WTC11 (cell line): ENCODE measurements around the gene SULT6B1. TPM values are rescaled to one million over a fixed set of nuclear protein-coding genes. Genes with fewer than 3 reads are reported as not detected.

Experiments
- ATAC-seq: fragments of 200-7000 bp; cut with Tn5 transposase; 2 replicates; pipeline ENCODE4 v1.10.0; 2021; ENCODE audit warnings: mild to moderate bottlenecking, moderate library complexity
- CTCF ChIA-PET: fragments of 300-600 bp; sonication (Branson Sonifier 250); formaldehyde crosslinking; loops from one replicate; lab custom pipeline; 2021; ENCODE audit warnings: antibody characterized with exemption; lab: Charles Lee
- POLR2A ChIA-PET: fragments of 350-600 bp; sonication (Branson Sonifier 250); formaldehyde crosslinking; loops from one replicate; lab custom pipeline; 2021; ENCODE audit warnings: antibody characterized with exemption; lab: Charles Lee
- DNase-seq: peaks from one replicate; pipeline ENCODE4 v3.0.0; 2021; ENCODE audit warnings: low spot score
- H3K27ac Mint-ChIP-seq: 2 replicates; pipeline ENCODE4 v1.8.0; 2021; ENCODE audit warnings: mixed read lengths
- H3K27me3 Mint-ChIP-seq: 2 replicates; pipeline ENCODE4 v1.8.0; 2021; ENCODE audit warnings: low read depth, mild to moderate bottlenecking, moderate library complexity, mixed read lengths
- H3K36me3 Mint-ChIP-seq: 2 replicates; pipeline ENCODE4 v1.8.0; 2021; ENCODE audit warnings: mixed read lengths
- H3K4me1 Mint-ChIP-seq: 2 replicates; pipeline ENCODE4 v1.8.0; 2022; ENCODE audit warnings: mixed read lengths
- H3K4me3 Mint-ChIP-seq: 2 replicates; pipeline ENCODE4 v1.8.0; 2021; ENCODE audit warnings: mild to moderate bottlenecking, moderate library complexity, mixed read lengths
- H3K9me3 Mint-ChIP-seq: 2 replicates; pipeline ENCODE4 v1.8.0; 2021; ENCODE audit warnings: mixed read lengths
- ATF1 ChIP-seq: sonication (generic); formaldehyde crosslinking; IDR thresholded peaks from 2 replicates; pipeline ENCODE4 v1.8.1; 2023; ENCODE audit warnings: mild to moderate bottlenecking, moderate library complexity, missing genetic modification reagents
- CBFB ChIP-seq: sonication (generic); formaldehyde crosslinking; IDR thresholded peaks from 2 replicates; pipeline ENCODE4 v1.8.1; 2022; ENCODE audit warnings: mild to moderate bottlenecking, low read depth, missing genetic modification reagents
- ELF4 ChIP-seq: sonication (generic); formaldehyde crosslinking; IDR thresholded peaks from 2 replicates; pipeline ENCODE4 v1.8.1; 2022; ENCODE audit warnings: low read depth, mild to moderate bottlenecking, moderate library complexity, missing genetic modification reagents
- FOXK1 ChIP-seq: sonication (generic); formaldehyde crosslinking; IDR thresholded peaks from 2 replicates; pipeline ENCODE4 v1.8.0; 2022; ENCODE audit warnings: mild to moderate bottlenecking, moderate library complexity, missing genetic modification reagents
- GABPB1 ChIP-seq: sonication (generic); formaldehyde crosslinking; IDR thresholded peaks from 2 replicates; pipeline ENCODE4 v1.8.1; 2023; ENCODE audit warnings: mild to moderate bottlenecking, missing genetic modification reagents
- GRHL2 ChIP-seq: fragments of 250-450 bp; sonication (Bioruptor Pico); IDR thresholded peaks from 2 replicates; pipeline ENCODE4 v1.8.0; 2022; ENCODE audit warnings: mild to moderate bottlenecking, moderate library complexity; ENCODE audit not compliant: insufficient replicate concordance, severe bottlenecking
- GTF2I ChIP-seq: fragments of 250-450 bp; sonication (Bioruptor Pico); conservative IDR thresholded peaks from 2 replicates; pipeline ENCODE4 v1.4.0; 2021; ENCODE audit warnings: mild to moderate bottlenecking
- HMGA2 ChIP-seq: fragments of 250-450 bp; sonication (Bioruptor Pico); IDR thresholded peaks from 2 replicates; pipeline ENCODE4 v1.4.0; 2021; ENCODE audit warnings: mild to moderate bottlenecking, moderate library complexity
- MYBL2 ChIP-seq: sonication (generic); formaldehyde crosslinking; IDR thresholded peaks from 2 replicates; pipeline ENCODE4 v1.8.1; 2023; ENCODE audit warnings: mild to moderate bottlenecking, moderate library complexity, missing genetic modification reagents
- NR1H2 ChIP-seq: sonication (generic); formaldehyde crosslinking; IDR thresholded peaks from 2 replicates; pipeline ENCODE4 v1.9.0; 2021; ENCODE audit warnings: mild to moderate bottlenecking, moderate library complexity, missing genetic modification reagents
- OVOL2 ChIP-seq: fragments of 250-450 bp; sonication (Bioruptor Pico); IDR thresholded peaks from 2 replicates; pipeline ENCODE4 v1.9.0; 2021; ENCODE audit warnings: mild to moderate bottlenecking, borderline replicate concordance
- TCF7 ChIP-seq: sonication (generic); formaldehyde crosslinking; IDR thresholded peaks from 2 replicates; pipeline ENCODE4 v1.8.0; 2022; ENCODE audit warnings: mild to moderate bottlenecking, low read depth, missing genetic modification reagents, moderate library complexity
- ZBTB21 ChIP-seq: sonication (generic); formaldehyde crosslinking; IDR thresholded peaks from 2 replicates; pipeline ENCODE4 v1.8.1; 2023; ENCODE audit warnings: mild to moderate bottlenecking, missing genetic modification reagents, borderline replicate concordance
- ZNF138 ChIP-seq: sonication (generic); formaldehyde crosslinking; conservative IDR thresholded peaks from 2 replicates; pipeline ENCODE4 v1.8.1; 2022; ENCODE audit warnings: mild to moderate bottlenecking, moderate library complexity, missing genetic modification reagents
- ZNF263 ChIP-seq: sonication (generic); formaldehyde crosslinking; IDR thresholded peaks from 2 replicates; pipeline ENCODE4 v1.8.1; 2022; ENCODE audit warnings: low read depth, mild to moderate bottlenecking, moderate library complexity, missing genetic modification reagents
- ZNF671 ChIP-seq: fragments of 250-450 bp; sonication (Bioruptor Pico); IDR thresholded peaks from 2 replicates; pipeline ENCODE4 v1.8.0; 2021; ENCODE audit warnings: mild to moderate bottlenecking
- total RNA-seq: library from RNA; stranded (reverse); gene quantifications from 3 replicates; pipeline ENCODE4 v1.2.3, GENCODE V29; 2021
- TF ChIP-seq, protein P1 (sequence below): sonication (generic); formaldehyde crosslinking; IDR thresholded peaks from 2 replicates; pipeline ENCODE4 v1.8.1; 2023; ENCODE audit warnings: mild to moderate bottlenecking, missing genetic modification reagents
- TF ChIP-seq, protein P2 (sequence below): fragments of 250-450 bp; sonication (Bioruptor Pico); IDR thresholded peaks from 2 replicates; pipeline ENCODE4 v1.9.0; 2021; ENCODE audit warnings: moderate library complexity, mild to moderate bottlenecking, inconsistent platforms, borderline replicate concordance
- TF ChIP-seq, protein P3 (sequence below): sonication (generic); formaldehyde crosslinking; IDR thresholded peaks from 2 replicates; pipeline ENCODE4 v1.8.1; 2023; ENCODE audit warnings: mild to moderate bottlenecking, missing genetic modification reagents
- TF ChIP-seq, protein P4 (sequence below): sonication (generic); formaldehyde crosslinking; IDR thresholded peaks from 2 replicates; pipeline ENCODE4 v1.8.0; 2022; ENCODE audit warnings: mild to moderate bottlenecking, missing genetic modification reagents
- TF ChIP-seq, protein P5 (sequence below): sonication (generic); formaldehyde crosslinking; conservative IDR thresholded peaks from 2 replicates; pipeline ENCODE4 v1.8.1; 2022; ENCODE audit warnings: mild to moderate bottlenecking, missing genetic modification reagents
- TF ChIP-seq, protein P6 (sequence below): sonication (generic); formaldehyde crosslinking; IDR thresholded peaks from 2 replicates; pipeline ENCODE4 v1.8.0; 2023; ENCODE audit warnings: missing genetic modification reagents, mild to moderate bottlenecking, borderline replicate concordance
- TF ChIP-seq, protein P7 (sequence below): fragments of 250-450 bp; sonication (Bioruptor Pico); IDR thresholded peaks from 2 replicates; pipeline ENCODE4 v1.8.0; 2021; ENCODE audit warnings: mild to moderate bottlenecking

The SULT6B1 gene
- total RNA-seq, 1 experiment from 2014 or later, result not detected

DNA sequence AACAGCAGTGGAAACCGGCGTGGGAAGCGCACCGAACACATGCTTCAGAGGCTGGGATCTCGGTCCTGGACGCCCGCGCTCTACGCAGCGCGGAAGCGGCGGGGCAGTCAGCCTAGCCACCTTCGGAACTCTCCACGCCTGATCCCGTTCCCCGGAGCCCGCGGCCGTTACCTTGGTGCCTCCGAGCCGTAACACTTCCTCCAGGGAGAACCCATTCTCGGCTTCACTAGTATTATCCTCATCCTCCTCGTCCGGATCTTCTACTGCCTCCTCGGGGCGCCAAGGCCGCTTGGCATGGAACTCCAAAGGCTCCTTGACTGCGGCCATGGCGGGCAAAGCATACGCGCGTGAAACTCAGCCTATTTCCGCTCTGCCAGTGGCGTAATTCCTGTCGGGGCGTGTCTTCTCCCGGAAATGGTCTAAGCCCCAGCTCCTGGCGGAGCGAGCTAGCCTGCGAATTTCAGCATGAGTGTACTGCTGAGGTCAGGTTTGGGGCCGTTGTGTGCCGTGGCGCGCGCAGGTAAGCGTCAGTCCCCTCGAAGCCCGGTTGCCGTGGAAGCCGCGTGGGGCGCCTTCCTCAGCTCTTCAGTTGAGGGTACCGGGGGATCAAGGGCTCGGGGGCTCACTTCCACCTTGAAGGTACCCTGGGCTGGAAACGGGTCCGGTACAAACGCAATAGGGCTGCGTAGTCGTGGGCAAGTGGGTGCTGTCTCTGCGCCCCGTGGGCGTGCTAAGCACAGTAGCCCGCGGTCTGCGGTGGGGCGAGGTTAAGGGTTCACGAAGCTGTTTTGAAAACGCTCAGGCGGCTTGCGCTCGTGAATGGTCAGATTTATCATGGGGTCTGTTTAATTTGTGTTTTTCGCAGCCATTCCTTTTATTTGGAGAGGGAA is 43.0 kb upstream of the SULT6B1 start, which contains the start of the genes CEBPZ and NDUFAF7 (continued):
- TF ChIP-seq, protein P1, sequence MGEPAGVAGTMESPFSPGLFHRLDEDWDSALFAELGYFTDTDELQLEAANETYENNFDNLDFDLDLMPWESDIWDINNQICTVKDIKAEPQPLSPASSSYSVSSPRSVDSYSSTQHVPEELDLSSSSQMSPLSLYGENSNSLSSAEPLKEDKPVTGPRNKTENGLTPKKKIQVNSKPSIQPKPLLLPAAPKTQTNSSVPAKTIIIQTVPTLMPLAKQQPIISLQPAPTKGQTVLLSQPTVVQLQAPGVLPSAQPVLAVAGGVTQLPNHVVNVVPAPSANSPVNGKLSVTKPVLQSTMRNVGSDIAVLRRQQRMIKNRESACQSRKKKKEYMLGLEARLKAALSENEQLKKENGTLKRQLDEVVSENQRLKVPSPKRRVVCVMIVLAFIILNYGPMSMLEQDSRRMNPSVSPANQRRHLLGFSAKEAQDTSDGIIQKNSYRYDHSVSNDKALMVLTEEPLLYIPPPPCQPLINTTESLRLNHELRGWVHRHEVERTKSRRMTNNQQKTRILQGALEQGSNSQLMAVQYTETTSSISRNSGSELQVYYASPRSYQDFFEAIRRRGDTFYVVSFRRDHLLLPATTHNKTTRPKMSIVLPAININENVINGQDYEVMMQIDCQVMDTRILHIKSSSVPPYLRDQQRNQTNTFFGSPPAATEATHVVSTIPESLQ (CRISPR knock-in tag), result no peak
- TF ChIP-seq MYBL2 (CRISPR knock-in tag), result peak; percentile 78
- TF ChIP-seq NR1H2 (CRISPR knock-in tag), result no peak
- TF ChIP-seq, protein P2, sequence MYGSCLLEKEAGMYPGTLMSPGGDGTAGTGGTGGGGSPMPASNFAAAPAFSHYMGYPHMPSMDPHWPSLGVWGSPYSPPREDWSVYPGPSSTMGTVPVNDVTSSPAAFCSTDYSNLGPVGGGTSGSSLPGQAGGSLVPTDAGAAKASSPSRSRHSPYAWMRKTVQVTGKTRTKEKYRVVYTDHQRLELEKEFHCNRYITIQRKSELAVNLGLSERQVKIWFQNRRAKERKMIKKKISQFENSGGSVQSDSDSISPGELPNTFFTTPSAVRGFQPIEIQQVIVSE, result no peak
- no peak for TF ChIP-seq ZNF263
- 0 out of 2 replicates have a peak, but pooled peaks have one; percentile 30 for TF ChIP-seq TCF7
- TF ChIP-seq, protein P3, sequence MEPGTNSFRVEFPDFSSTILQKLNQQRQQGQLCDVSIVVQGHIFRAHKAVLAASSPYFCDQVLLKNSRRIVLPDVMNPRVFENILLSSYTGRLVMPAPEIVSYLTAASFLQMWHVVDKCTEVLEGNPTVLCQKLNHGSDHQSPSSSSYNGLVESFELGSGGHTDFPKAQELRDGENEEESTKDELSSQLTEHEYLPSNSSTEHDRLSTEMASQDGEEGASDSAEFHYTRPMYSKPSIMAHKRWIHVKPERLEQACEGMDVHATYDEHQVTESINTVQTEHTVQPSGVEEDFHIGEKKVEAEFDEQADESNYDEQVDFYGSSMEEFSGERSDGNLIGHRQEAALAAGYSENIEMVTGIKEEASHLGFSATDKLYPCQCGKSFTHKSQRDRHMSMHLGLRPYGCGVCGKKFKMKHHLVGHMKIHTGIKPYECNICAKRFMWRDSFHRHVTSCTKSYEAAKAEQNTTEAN (CRISPR knock-in tag), result 0 out of 2 replicates have a peak, but pooled peaks have one; percentile 40
- TF ChIP-seq, protein P4, sequence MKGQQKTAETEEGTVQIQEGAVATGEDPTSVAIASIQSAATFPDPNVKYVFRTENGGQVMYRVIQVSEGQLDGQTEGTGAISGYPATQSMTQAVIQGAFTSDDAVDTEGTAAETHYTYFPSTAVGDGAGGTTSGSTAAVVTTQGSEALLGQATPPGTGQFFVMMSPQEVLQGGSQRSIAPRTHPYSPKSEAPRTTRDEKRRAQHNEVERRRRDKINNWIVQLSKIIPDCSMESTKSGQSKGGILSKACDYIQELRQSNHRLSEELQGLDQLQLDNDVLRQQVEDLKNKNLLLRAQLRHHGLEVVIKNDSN, result peak; percentile 69

DNA sequence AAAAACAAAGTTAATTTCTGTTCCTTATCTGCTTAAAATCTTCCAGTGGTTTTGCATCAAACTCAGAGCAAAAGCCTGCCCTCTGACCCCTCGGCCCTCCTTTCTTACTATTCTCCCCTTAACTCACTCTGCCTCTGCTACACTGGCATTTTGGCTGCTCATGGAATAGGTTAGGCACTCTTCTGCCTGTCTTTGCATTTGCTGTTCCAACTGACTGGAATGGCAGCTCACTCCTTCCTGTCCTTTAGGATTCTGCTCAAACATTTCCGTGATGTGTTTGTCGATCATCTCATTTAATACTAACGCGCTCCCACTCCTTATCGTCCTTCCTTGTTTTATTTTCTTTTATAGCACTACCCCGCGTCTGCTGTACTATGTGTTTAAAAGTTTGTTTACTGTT is 42.1 kb upstream of the SULT6B1 start:
- no peak for TF ChIP-seq OVOL2 (CRISPR knock-in tag)
- no peak for TF ChIP-seq GTF2I (CRISPR knock-in tag)
- TF ChIP-seq GRHL2 (CRISPR knock-in tag), result no peak
- no peak for TF ChIP-seq ZNF138 (CRISPR knock-in tag)
- TF ChIP-seq, protein P5, sequence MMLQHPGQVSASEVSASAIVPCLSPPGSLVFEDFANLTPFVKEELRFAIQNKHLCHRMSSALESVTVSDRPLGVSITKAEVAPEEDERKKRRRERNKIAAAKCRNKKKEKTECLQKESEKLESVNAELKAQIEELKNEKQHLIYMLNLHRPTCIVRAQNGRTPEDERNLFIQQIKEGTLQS (CRISPR knock-in tag), result no peak
- no peak for TF ChIP-seq ZNF671 (CRISPR knock-in tag)
- TF ChIP-seq ELF4 (CRISPR knock-in tag), result no peak
- TF ChIP-seq, protein P6, sequence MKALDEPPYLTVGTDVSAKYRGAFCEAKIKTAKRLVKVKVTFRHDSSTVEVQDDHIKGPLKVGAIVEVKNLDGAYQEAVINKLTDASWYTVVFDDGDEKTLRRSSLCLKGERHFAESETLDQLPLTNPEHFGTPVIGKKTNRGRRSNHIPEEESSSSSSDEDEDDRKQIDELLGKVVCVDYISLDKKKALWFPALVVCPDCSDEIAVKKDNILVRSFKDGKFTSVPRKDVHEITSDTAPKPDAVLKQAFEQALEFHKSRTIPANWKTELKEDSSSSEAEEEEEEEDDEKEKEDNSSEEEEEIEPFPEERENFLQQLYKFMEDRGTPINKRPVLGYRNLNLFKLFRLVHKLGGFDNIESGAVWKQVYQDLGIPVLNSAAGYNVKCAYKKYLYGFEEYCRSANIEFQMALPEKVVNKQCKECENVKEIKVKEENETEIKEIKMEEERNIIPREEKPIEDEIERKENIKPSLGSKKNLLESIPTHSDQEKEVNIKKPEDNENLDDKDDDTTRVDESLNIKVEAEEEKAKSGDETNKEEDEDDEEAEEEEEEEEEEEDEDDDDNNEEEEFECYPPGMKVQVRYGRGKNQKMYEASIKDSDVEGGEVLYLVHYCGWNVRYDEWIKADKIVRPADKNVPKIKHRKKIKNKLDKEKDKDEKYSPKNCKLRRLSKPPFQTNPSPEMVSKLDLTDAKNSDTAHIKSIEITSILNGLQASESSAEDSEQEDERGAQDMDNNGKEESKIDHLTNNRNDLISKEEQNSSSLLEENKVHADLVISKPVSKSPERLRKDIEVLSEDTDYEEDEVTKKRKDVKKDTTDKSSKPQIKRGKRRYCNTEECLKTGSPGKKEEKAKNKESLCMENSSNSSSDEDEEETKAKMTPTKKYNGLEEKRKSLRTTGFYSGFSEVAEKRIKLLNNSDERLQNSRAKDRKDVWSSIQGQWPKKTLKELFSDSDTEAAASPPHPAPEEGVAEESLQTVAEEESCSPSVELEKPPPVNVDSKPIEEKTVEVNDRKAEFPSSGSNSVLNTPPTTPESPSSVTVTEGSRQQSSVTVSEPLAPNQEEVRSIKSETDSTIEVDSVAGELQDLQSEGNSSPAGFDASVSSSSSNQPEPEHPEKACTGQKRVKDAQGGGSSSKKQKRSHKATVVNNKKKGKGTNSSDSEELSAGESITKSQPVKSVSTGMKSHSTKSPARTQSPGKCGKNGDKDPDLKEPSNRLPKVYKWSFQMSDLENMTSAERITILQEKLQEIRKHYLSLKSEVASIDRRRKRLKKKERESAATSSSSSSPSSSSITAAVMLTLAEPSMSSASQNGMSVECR (CRISPR knock-in tag), result no peak
- TF ChIP-seq ATF1, result no peak
- TF ChIP-seq FOXK1 (CRISPR knock-in tag), result no peak
- TF ChIP-seq, protein P1 (CRISPR knock-in tag), result no peak
- no peak for TF ChIP-seq CBFB (CRISPR knock-in tag)
- no peak for TF ChIP-seq ZBTB21 (CRISPR knock-in tag)
- no peak for TF ChIP-seq HMGA2 (CRISPR knock-in tag)
- TF ChIP-seq, protein P7, sequence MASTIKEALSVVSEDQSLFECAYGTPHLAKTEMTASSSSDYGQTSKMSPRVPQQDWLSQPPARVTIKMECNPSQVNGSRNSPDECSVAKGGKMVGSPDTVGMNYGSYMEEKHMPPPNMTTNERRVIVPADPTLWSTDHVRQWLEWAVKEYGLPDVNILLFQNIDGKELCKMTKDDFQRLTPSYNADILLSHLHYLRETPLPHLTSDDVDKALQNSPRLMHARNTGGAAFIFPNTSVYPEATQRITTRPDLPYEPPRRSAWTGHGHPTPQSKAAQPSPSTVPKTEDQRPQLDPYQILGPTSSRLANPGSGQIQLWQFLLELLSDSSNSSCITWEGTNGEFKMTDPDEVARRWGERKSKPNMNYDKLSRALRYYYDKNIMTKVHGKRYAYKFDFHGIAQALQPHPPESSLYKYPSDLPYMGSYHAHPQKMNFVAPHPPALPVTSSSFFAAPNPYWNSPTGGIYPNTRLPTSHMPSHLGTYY (CRISPR knock-in tag), result no peak
- TF ChIP-seq GABPB1 (CRISPR knock-in tag), result no peak
- TF ChIP-seq, all 79 proteins: peak for 0
- DNase-seq (no peak), ATAC-seq (no peak)
- peaks cover 49% of the 10 kb centered on the region for H3K4me1 Mint-ChIP-seq
- no peaks in the 10 kb centered on the region for H3K27me3 Mint-ChIP-seq
- peaks cover 3% of the 10 kb centered on the region; the same call in 1 of the 2 replicates for H3K9me3 Mint-ChIP-seq
- no peak overlapping the region for H3K27ac Mint-ChIP-seq
- no peak overlapping the region for H3K4me3 Mint-ChIP-seq
- ChIA-PET POLR2A (interaction anchor here (1.3 kb wide), 1 partner anchor 33 kb away, joined by 5 read pairs; no protein-coding TSS in a partner anchor), CTCF (no interaction called here)
- peaks cover 35% of the 10 kb centered on the region for H3K36me3 Mint-ChIP-seq
